Endothelial cell of hepatic sinusoid (primary cell): Measurements from ENCODE around the gene ADGRA1.

ENCODE experiments used
- in situ Hi-C: cut with HindIII; loops from 2 replicates; pipeline ENCODE4 v1.10.0; 2017; ENCODE audit warnings: low sequenced_read_pairs

Gene ADGRA1

GRCh38 chr10:133159611-133159949 lies 71.9 kb downstream of the ADGRA1 start:
- in situ Hi-C loops = loop anchor here (5.0 kb wide), 1 partner anchor 98 kb away; no protein-coding TSS in a partner anchor

- in situ Hi-C loops = loop anchor here (5.0 kb wide), 3 partner anchors 42 to 97 kb away; partner anchors contain the start of gene VENTX
These were observed 72.5 kb downstream of the ADGRA1 start, which contains the start of gene KNDC1 for GRCh38 chr10:133159950-133160825. Gene KNDC1, plus strand, starts transcription at chr10:133160219. Its CDS starts 249 bp downstream, at chr10:133160468.

GRCh38 chr10:133160826-133161471 lies 73.2 kb downstream of the ADGRA1 start:
- in situ Hi-C loops = loop anchor here (5.0 kb wide), 2 partner anchors 41 to 76 kb away; partner anchors contain the start of gene VENTX

GRCh38 chr10:133161486-133162109 lies 73.9 kb downstream of the ADGRA1 start:
- in situ Hi-C loops = loop anchor here (5.0 kb wide), 2 partner anchors 41 to 76 kb away; partner anchors contain the start of gene VENTX

GRCh38 chr10:133162178-133162909 lies 74.6 kb downstream of the ADGRA1 start:
- in situ Hi-C loops = loop anchor here (5.0 kb wide), 2 partner anchors 40 to 75 kb away; partner anchors contain the start of gene VENTX

- in situ Hi-C loops = loop anchor here (5.0 kb wide), 2 partner anchors 39 to 74 kb away; partner anchors contain the start of gene VENTX
These were observed 75.5 kb downstream of the ADGRA1 start for GRCh38 chr10:133162910-133163856.

GRCh38 chr10:133163889-133164815 lies 76.4 kb downstream of the ADGRA1 start:
- in situ Hi-C loops = loop anchor here (5.0 kb wide), 2 partner anchors 38 to 73 kb away; partner anchors contain the start of gene VENTX

- in situ Hi-C loops = loop anchor here (5.0 kb wide), 2 partner anchors 37 to 72 kb away; partner anchors contain the start of gene VENTX
These were observed 77.3 kb downstream of the ADGRA1 start for GRCh38 chr10:133164816-133165555.

- in situ Hi-C loops = no loop called here
These were observed 78.1 kb downstream of the ADGRA1 start for GRCh38 chr10:133165556-133166503.

GRCh38 chr10:133166504-133166827 lies 78.7 kb downstream of the ADGRA1 start:
- in situ Hi-C loops = no loop called here

GRCh38 chr10:133166828-133167692 lies 79.3 kb downstream of the ADGRA1 start:
- in situ Hi-C loops = no loop called here

GRCh38 chr10:133167693-133168616 lies 80.2 kb downstream of the ADGRA1 start:
- in situ Hi-C loops = no loop called here

GRCh38 chr10:133168617-133169031 lies 80.9 kb downstream of the ADGRA1 start:
- in situ Hi-C loops = no loop called here

GRCh38 chr10:133169173-133169947 lies 81.6 kb downstream of the ADGRA1 start:
- in situ Hi-C loops = no loop called here
